ENCODE results near the gene CCNL2.

The CCNL2 gene

GRCh38 chr1:1358433-1359271 lies 40.5 kb downstream of the CCNL2 start, which contains the start of gene MXRA8:
MXRA8 (minus strand) TSS chr1:1358555; CDS start chr1:1358504, 51 bp downstream.
- no peak for TF ChIP-seq CTCF (IDR thresholded peaks at IDR 0.05; ENCODE audit: insufficient read depth, low read depth, low read length, missing control alignments)
- H3K4me3 ChIP-seq (ENCODE audit: low read length), result no peak within 1 kb of the TSS
- DNase-seq (ENCODE audit: low read depth), result no peak

DNA sequence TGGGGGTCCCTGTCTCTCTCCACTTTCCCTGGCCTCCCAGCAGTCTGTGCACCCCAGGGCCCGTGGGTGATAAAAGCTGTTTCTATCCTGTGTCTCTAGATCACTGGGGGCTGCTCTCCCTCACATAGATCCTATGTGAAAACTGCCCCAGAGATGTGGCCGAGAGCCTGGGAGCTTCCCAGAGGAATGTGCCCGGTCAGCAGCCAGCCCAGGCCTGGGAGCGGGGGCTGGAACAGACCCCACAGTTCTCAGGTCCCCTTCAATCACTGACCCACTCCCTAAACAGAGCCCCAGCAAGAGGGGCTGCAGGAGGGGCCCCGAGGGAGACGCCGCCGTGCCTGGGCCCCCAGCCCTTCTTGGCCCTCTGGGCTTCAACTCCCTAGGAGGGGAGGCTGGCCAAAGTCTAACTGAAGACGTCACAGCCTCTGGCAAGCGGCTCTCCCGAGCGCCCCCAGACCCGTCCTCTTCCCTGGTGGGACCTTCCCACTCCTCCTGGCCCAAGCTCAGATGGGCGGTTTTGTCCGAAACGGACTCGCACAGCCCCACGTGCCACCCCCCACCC lies 41.2 kb downstream of the CCNL2 start:
- no peak overlapping the region for H3K4me3 ChIP-seq (ENCODE audit: low read length)
- DNase-seq (ENCODE audit: low read depth), result no peak
- no peak for TF ChIP-seq CTCF (IDR thresholded peaks at IDR 0.05; ENCODE audit: insufficient read depth, low read depth, low read length, missing control alignments)

DNA sequence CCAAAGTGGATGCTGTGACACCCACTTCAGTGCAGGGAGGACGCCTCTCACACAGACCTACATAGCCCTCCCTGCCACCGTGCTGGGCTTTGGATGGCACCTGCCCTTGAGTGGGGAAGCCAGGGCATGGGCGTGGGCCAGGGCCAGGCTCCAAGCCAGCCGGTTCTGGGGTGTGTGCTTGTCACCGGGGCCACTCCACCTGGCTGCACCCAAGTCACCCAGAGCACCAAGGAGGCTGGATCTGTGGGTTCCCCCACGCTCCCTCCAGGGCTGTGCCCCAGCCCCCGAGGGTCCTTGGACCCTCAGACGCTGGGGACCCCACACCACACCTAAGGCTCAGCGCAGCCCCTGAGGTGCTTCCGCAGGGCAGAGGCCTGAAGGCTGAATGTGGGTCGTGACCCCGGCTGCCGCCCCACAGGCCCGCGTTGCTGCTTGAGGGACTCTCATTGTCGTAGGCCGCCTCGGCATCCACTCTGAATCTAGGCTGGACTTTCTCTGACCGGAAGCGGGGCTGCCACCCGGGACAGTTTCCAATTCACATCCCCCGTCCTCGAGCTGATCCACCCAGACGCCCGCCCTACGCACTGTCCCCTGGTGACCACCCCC lies 42.2 kb downstream of the CCNL2 start:
- no peak overlapping the region for H3K4me3 ChIP-seq (ENCODE audit: low read length)
- no peak for DNase-seq (ENCODE audit: low read depth)
- no peak for TF ChIP-seq CTCF (IDR thresholded peaks at IDR 0.05; ENCODE audit: insufficient read depth, low read depth, low read length, missing control alignments)

GRCh38 chr1:1356166-1356795 lies 42.9 kb downstream of the CCNL2 start:
- no peak for DNase-seq (ENCODE audit: low read depth)
- no peak overlapping the region for H3K4me3 ChIP-seq (ENCODE audit: low read length)

DNA sequence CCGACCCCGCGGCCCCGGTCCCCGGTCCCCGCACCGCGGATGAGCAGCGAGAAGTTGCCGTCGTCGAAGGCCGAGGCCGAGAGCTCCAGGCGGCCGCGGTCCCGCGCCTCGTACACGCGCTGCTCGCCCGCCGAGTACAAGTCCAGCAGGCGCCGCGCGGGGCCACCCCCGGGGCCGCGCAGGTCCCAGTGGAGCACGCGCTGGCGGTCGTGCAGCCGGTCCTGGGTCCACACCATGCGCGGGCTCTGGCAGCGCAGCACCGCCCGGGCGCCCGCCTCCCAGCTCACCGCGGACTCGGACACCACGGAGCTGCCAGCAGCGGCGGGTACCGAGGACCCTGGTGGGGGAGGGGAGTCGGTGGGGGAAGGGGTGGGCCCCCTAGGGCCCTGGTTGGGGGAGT lies 43.7 kb downstream of the CCNL2 start:
- no peak overlapping the region for H3K4me3 ChIP-seq (ENCODE audit: low read length)
- peak; percentile 41 for DNase-seq (ENCODE audit: low read depth)
- no peak for TF ChIP-seq CTCF (IDR thresholded peaks at IDR 0.05; ENCODE audit: insufficient read depth, low read depth, low read length, missing control alignments)

More at GRCh38 chr1:1356166-1356795, 42.9 kb downstream of the CCNL2 start:
- no peak for TF ChIP-seq CTCF (IDR thresholded peaks at IDR 0.05; ENCODE audit: insufficient read depth, low read depth, low read length, missing control alignments)

- no peak overlapping the region for H3K4me3 ChIP-seq (ENCODE audit: low read length)
- no peak for TF ChIP-seq CTCF (IDR thresholded peaks at IDR 0.05; ENCODE audit: insufficient read depth, low read depth, low read length, missing control alignments)
- no peak for DNase-seq (ENCODE audit: low read depth)
These were observed 44.6 kb downstream of the CCNL2 start for GRCh38 chr1:1354271-1355247.

All from epithelial cell of esophagus (primary cell).